K562 (cell line): ENCODE data around the gene CDH5. TPM values are rescaled to one million over a fixed set of nuclear protein-coding genes. Genes with fewer than 3 reads are reported as not detected.

Source experiments
- ATAC-seq: fragments of 200-7000 bp; cut with Tn5 transposase; 3 replicates; pipeline ENCODE4 v1.9.1; 2020; ENCODE audit warnings: moderate library complexity
- BruUV-seq: library from RNA; stranded (reverse); fragments of 400-500 nt; replicated peaks from 2 replicates; lab custom pipeline; 2021; lab: Mats Ljungman, UMichigan
- CTCF ChIA-PET: fragments of 300-600 bp; formaldehyde crosslinking; extraction: SDS; loops from one replicate; lab custom pipeline; 2021; ENCODE audit warnings: low intra/inter-chr PET ratio; lab: Yijun Ruan, JAX
- POLR2A ChIA-PET: fragments of 300-600, 350-650 bp; sonication (Branson Sonifier 250); formaldehyde crosslinking; extraction: SDS; loops from one replicate; lab custom pipeline; 2021; ENCODE audit warnings: antibody characterized with exemption, inconsistent platforms; lab: Yijun Ruan, JAX
- DNase-seq, 4 experiments: peaks; one replicate each; pipeline versions ENCODE4 v3.0.0 to v3.0.0-alpha.2; 2011 to 2018; ENCODE audit warnings: low spot score in 3 of 4, mixed read lengths in 3 of 4; ENCODE audit errors: extremely low read depth in 1 of 4
- FAIRE-seq: peaks from 2 replicates; lab custom pipeline; 2011; peaks lifted over from hg19 to GRCh38; lab: Jason Lieb, UNC
- H2AFZ ChIP-seq: 2 replicates; pipeline ENCODE4 v1.6.0; 2011; ENCODE audit warnings: low read depth, low read length, control low read depth, inconsistent platforms
- H3K27ac ChIP-seq: fragments of 200-600 bp; 3 replicates; pipeline ENCODE4 v1.8.0; 2011; ENCODE audit warnings: low read depth, mild to moderate bottlenecking, control low read depth, inconsistent platforms, low read length, moderate library complexity, mixed read lengths; ENCODE audit errors: extremely low read depth
- H3K27me3 ChIP-seq, 2 experiments: fragments of 300-600 bp in 1 of 2; 2 replicates in 1 of 2; 3 replicates in 1 of 2; pipeline versions ENCODE4 v1.6.0 to v1.8.0; 2011; ENCODE audit warnings: inconsistent platforms in 2 of 2, low read length in 2 of 2, mild to moderate bottlenecking in 1 of 2, mixed read lengths in 1 of 2, moderate library complexity in 1 of 2; ENCODE audit not compliant: control insufficient read depth in 2 of 2, insufficient read depth in 2 of 2
- H3K36me3 ChIP-seq: fragments of 300-600 bp; 3 replicates; pipeline ENCODE4 v1.8.0; 2011; ENCODE audit warnings: mild to moderate bottlenecking, low read length, inconsistent platforms; ENCODE audit not compliant: control insufficient read depth, insufficient read depth
- H3K4me1 ChIP-seq, 2 experiments: fragments of 200-600 bp in 1 of 2; replicated peaks in 1 of 2; 2 replicates in 1 of 2; 3 replicates in 1 of 2; pipeline versions ENCODE4 v1.5.1 to v1.8.0; 2011; ENCODE audit warnings: inconsistent platforms in 2 of 2, low read length in 2 of 2, mild to moderate bottlenecking in 1 of 2, mixed read lengths in 1 of 2, moderate library complexity in 1 of 2; ENCODE audit not compliant: control insufficient read depth in 2 of 2, insufficient read depth in 2 of 2
- H3K4me2 ChIP-seq: 2 replicates; pipeline ENCODE4 v1.6.1; 2011; ENCODE audit warnings: low read length, control low read depth, inconsistent platforms, mixed read lengths; ENCODE audit not compliant: insufficient read depth
- H3K4me3 ChIP-seq: fragments of 200-600 bp; sonication (generic), shearing (Covaris generic); 2 replicates; pipeline ENCODE4 v1.5.1; 2016; ENCODE audit warnings: control low read depth, inconsistent platforms
- H3K79me2 ChIP-seq: fragments of 200-600 bp; 3 replicates; pipeline ENCODE4 v1.8.0; 2011; ENCODE audit warnings: low read length, inconsistent platforms; ENCODE audit not compliant: control insufficient read depth, insufficient read depth
- H3K9ac ChIP-seq, 2 experiments: 2 replicates each; pipeline versions ENCODE4 v1.6.0 to v1.6.1; 2011; ENCODE audit warnings: low read depth in 2 of 2, low read length in 2 of 2, control low read depth in 1 of 2, inconsistent platforms in 1 of 2, mild to moderate bottlenecking in 1 of 2, mixed read lengths in 1 of 2; ENCODE audit not compliant: insufficient read depth in 1 of 2
- H3K9me1 ChIP-seq: one replicate; pipeline ENCODE4 v1.6.0; 2011; ENCODE audit warnings: inconsistent platforms, mild to moderate bottlenecking, low read length, moderate library complexity; ENCODE audit not compliant: control insufficient read depth, insufficient read depth
- H3K9me3 ChIP-seq: replicated peaks from 2 replicates; pipeline ENCODE4 v1.5.1; 2011; ENCODE audit warnings: low read depth, low read length, inconsistent platforms; ENCODE audit not compliant: control insufficient read depth, insufficient read depth
- H4K20me1 ChIP-seq: replicated peaks from 2 replicates; pipeline ENCODE4 v1.6.1; 2011; ENCODE audit warnings: low read length, inconsistent platforms, mixed read lengths; ENCODE audit not compliant: control insufficient read depth, insufficient read depth
- DNMT1 ChIP-seq: fragments of 450-650 bp; IDR thresholded peaks from 2 replicates; pipeline ENCODE4 v1.6.1; 2016; ENCODE audit warnings: antibody characterized with exemption, mild to moderate bottlenecking
- GATA2 ChIP-seq: sonication (generic); formaldehyde crosslinking; IDR thresholded peaks from 2 replicates; pipeline ENCODE4 v1.4.0; 2020; ENCODE audit warnings: mild to moderate bottlenecking, missing genetic modification reagents
- HOMEZ ChIP-seq: fragments of 250-450 bp; sonication (Bioruptor Pico); IDR thresholded peaks from 2 replicates; pipeline ENCODE4 v1.4.0; 2020; ENCODE audit warnings: mild to moderate bottlenecking, moderate library complexity
- POLR2AphosphoS5 ChIP-seq: IDR thresholded peaks from 2 replicates; pipeline ENCODE4 v1.6.1; 2011; ENCODE audit warnings: mild to moderate bottlenecking, low read depth, low read length, moderate library complexity; ENCODE audit not compliant: control insufficient read depth, insufficient read depth
- ZBTB49 ChIP-seq: sonication (generic); formaldehyde crosslinking; IDR thresholded peaks from 2 replicates; pipeline ENCODE4 v1.8.0; 2022; ENCODE audit warnings: missing genetic modification reagents, mild to moderate bottlenecking, borderline replicate concordance
- WGBS: fragments of 100-300 bp; shearing (Covaris generic); methylation state at CpG from one replicate; pipeline ENCODE4 v1.1.6; 2016; ENCODE audit warnings: low coverage, mixed read lengths; ENCODE audit not compliant: insufficient coverage; ENCODE audit errors: missing lambda C conversion rate; 5-methylcytosine and 5-hydroxymethylcytosine counted together
- in situ Hi-C: fragments of 300-500 bp; cut with MboI; formaldehyde crosslinking; loops from 4 replicates; pipeline ENCODE4 v1.15.0; 2018; ENCODE audit warnings: inconsistent platforms, mixed read lengths
- intact Hi-C: fragments of 100-400 bp; cut with micrococcal nuclease; formaldehyde crosslinking; loops from 2 replicates; pipeline ENCODE4 v1.14.2; 2022
- polyA plus RNA-seq, 8 experiments: library from polyadenylated mRNA; depleted of rRNA in 4 of 8; stranded (reverse) in 5 of 8; unstranded in 3 of 8; fragments of >200 nt; fragmentation: Nextera tagmentation in 2 of 8; fragmentation: Illumina TruSeq in 1 of 8; extraction: Ambion mirVana in 2 of 8; extraction: Trizol in 1 of 8; gene quantifications; 2 replicates each; pipeline versions ENCODE4 v1.2.1 to v1.2.3, GENCODE V29; 2011 to 2014; ENCODE audit warnings: inconsistent platforms in 1 of 8, missing spikeins in 1 of 8
- total RNA-seq, 7 experiments: library from RNA; depleted of rRNA in 6 of 7; stranded (reverse); fragments of >200 nt in 6 of 7; fragmentation: Illumina TruSeq in 2 of 7; extraction: Trizol in 2 of 7; gene quantifications; 2 replicates each; pipeline versions ENCODE4 v1.2.1 to v1.2.3, GENCODE V29; 2011 to 2021; ENCODE audit warnings: low replicate concordance in 1 of 7

The CDH5 gene
- total and polyA plus RNA-seq, 9 of the 15 experiments (the other 6 are each of a cell fraction or from before 2014, with no cell fraction given) = not detected

GRCh38 chr16:66326991-66327513 lies 39.4 kb upstream of the CDH5 start (continued):
- TF ChIP-seq POLR2AphosphoS5 (peak; percentile 57), GATA2 (CRISPR knock-in tag) (peak; percentile 71; the same call in 1 of the 2 replicates)

- CTCF ChIA-PET = interaction anchor here (0.5 kb wide), 1 partner anchor 12 kb away, joined by 3 read pairs; no protein-coding TSS in a partner anchor
- Histone ChIP-seq H3K4me3 (no peak overlapping the region), H3K79me2 (no peaks in the 10 kb centered on the region), H3K9me1 (no peaks in the 10 kb centered on the region), H3K27me3 (peaks cover 4 to 29% of the 10 kb centered on the region in 2 experiments; a peak in 4 of 5 replicates), H3K4me1 (peaks cover 0 to 18% of the 10 kb centered on the region in 2 experiments; a peak in 2 of 5 replicates), H3K4me2 (no peak overlapping the region), H3K36me3 (no peaks in the 10 kb centered on the region), H4K20me1 (0 out of 2 replicates have a peak, but pooled peaks cover 2% of the 10 kb centered on the region), H3K9ac (0 out of 4 replicates have a peak overlapping the region, but pooled peaks of 1 of the 2 experiments have one; percentile 4), H3K27ac (no peak overlapping the region), H3K9me3 (no peaks in the 10 kb centered on the region), H2AFZ (no peak overlapping the region)
- BruUV-seq = no TSS peak
- ATAC-seq = no peak
- no peak for TF ChIP-seq ZBTB49 (CRISPR knock-in tag)
- no peak for TF ChIP-seq HOMEZ (CRISPR knock-in tag)
- no peak for TF ChIP-seq DNMT1
- intact Hi-C loops (no loop called here), in situ Hi-C loops (no loop called here)
- FAIRE-seq = no peak
- POLR2A ChIA-PET = interaction anchor here (0.6 to 1.0 kb wide), 3 partner anchors 12 to 1004 kb away, joined by 3 read pairs; no protein-coding TSS in a partner anchor
- WGBS = 9% methylated on average over 10 of the region's 11 CpGs
- no peak for DNase-seq
Measured at GRCh38 chr16:66328282-66328681, 38.2 kb upstream of the CDH5 start.
